ENCODE measurements around the gene AP2S1.

Gene AP2S1

DNA sequence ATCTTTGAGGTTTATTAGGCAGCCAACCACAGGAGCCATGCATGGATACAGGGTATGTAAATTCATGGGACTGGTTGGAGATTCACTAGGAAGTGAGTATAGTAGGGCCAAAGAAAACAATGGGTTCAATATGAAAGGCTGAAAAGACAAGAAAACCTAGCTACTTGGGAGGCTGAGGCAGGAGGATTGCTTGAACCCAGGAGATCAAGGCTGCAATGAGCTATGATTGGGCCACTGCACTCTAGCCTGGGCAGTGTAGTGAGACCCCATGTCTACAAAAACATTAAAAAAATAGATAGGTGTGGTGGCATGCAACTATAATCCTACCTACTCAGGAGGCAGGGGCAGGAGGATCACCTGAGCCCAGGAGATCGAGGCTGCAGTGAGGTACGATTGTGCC, 51.9 kb downstream of the AP2S1 start:
- no peak overlapping the region for H3K4me3 ChIP-seq (replicated peaks; ENCODE audit: insufficient read depth, low read length)
- no peak overlapping the region for H3K27ac ChIP-seq (replicated peaks)
- TF ChIP-seq GABPA (IDR thresholded peaks at IDR 0.05; ENCODE audit: low read depth) (no peak), POLR2AphosphoS5 (IDR thresholded peaks at IDR 0.05; ENCODE audit: low read depth) (no peak), SPI1 (IDR thresholded peaks at IDR 0.05; ENCODE audit: borderline replicate concordance, low read depth) (no peak)
- TF ChIP-seq, protein P1, sequence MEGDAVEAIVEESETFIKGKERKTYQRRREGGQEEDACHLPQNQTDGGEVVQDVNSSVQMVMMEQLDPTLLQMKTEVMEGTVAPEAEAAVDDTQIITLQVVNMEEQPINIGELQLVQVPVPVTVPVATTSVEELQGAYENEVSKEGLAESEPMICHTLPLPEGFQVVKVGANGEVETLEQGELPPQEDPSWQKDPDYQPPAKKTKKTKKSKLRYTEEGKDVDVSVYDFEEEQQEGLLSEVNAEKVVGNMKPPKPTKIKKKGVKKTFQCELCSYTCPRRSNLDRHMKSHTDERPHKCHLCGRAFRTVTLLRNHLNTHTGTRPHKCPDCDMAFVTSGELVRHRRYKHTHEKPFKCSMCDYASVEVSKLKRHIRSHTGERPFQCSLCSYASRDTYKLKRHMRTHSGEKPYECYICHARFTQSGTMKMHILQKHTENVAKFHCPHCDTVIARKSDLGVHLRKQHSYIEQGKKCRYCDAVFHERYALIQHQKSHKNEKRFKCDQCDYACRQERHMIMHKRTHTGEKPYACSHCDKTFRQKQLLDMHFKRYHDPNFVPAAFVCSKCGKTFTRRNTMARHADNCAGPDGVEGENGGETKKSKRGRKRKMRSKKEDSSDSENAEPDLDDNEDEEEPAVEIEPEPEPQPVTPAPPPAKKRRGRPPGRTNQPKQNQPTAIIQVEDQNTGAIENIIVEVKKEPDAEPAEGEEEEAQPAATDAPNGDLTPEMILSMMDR (IDR thresholded peaks at IDR 0.05; ENCODE audit: insufficient read depth, low read length): no peak
- TF ChIP-seq, protein P2, sequence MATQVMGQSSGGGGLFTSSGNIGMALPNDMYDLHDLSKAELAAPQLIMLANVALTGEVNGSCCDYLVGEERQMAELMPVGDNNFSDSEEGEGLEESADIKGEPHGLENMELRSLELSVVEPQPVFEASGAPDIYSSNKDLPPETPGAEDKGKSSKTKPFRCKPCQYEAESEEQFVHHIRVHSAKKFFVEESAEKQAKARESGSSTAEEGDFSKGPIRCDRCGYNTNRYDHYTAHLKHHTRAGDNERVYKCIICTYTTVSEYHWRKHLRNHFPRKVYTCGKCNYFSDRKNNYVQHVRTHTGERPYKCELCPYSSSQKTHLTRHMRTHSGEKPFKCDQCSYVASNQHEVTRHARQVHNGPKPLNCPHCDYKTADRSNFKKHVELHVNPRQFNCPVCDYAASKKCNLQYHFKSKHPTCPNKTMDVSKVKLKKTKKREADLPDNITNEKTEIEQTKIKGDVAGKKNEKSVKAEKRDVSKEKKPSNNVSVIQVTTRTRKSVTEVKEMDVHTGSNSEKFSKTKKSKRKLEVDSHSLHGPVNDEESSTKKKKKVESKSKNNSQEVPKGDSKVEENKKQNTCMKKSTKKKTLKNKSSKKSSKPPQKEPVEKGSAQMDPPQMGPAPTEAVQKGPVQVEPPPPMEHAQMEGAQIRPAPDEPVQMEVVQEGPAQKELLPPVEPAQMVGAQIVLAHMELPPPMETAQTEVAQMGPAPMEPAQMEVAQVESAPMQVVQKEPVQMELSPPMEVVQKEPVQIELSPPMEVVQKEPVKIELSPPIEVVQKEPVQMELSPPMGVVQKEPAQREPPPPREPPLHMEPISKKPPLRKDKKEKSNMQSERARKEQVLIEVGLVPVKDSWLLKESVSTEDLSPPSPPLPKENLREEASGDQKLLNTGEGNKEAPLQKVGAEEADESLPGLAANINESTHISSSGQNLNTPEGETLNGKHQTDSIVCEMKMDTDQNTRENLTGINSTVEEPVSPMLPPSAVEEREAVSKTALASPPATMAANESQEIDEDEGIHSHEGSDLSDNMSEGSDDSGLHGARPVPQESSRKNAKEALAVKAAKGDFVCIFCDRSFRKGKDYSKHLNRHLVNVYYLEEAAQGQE (IDR thresholded peaks at IDR 0.05; ENCODE audit: insufficient replicate concordance, low read depth): no peak
- no peak for DNase-seq (ENCODE audit: low read depth in 1 of 2, low spot score in 1 of 2)
- no peaks in the 10 kb centered on the region for H3K27me3 ChIP-seq (ENCODE audit: insufficient read depth, poor library complexity, severe bottlenecking)

DNA sequence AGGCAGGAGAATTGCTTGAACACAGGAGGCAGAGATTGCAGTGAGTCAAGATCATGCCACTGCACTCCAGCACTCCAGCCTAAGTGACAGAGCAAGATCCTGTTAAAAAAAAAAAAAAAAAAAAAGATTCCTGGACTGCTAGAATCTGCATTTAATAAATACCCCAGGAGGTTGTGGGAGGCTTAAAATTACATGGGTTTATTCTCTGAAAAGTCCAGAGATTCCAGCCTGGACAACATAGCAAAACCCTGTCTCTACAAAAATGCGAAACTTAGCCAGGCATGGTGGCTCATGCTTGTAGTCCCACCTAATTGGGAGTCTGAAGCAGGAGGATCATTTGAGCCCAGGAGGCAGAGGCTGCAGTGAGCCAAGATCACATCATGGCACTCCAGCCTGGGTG, 52.8 kb downstream of the AP2S1 start:
- no peak overlapping the region for H3K4me3 ChIP-seq (replicated peaks; ENCODE audit: insufficient read depth, low read length)
- DNase-seq (ENCODE audit: low read depth in 1 of 2, low spot score in 1 of 2): no peak
- no peak overlapping the region for H3K27ac ChIP-seq (replicated peaks)
- H3K27me3 ChIP-seq (ENCODE audit: insufficient read depth, poor library complexity, severe bottlenecking): no peaks in the 10 kb centered on the region
- TF ChIP-seq, protein P2 (IDR thresholded peaks at IDR 0.05; ENCODE audit: insufficient replicate concordance, low read depth): no peak
- TF ChIP-seq, protein P1 (IDR thresholded peaks at IDR 0.05; ENCODE audit: insufficient read depth, low read length): no peak
- no peak for TF ChIP-seq SPI1 (IDR thresholded peaks at IDR 0.05; ENCODE audit: borderline replicate concordance, low read depth)
- no peak for TF ChIP-seq POLR2AphosphoS5 (IDR thresholded peaks at IDR 0.05; ENCODE audit: low read depth)
- no peak for TF ChIP-seq GABPA (IDR thresholded peaks at IDR 0.05; ENCODE audit: low read depth)

DNA sequence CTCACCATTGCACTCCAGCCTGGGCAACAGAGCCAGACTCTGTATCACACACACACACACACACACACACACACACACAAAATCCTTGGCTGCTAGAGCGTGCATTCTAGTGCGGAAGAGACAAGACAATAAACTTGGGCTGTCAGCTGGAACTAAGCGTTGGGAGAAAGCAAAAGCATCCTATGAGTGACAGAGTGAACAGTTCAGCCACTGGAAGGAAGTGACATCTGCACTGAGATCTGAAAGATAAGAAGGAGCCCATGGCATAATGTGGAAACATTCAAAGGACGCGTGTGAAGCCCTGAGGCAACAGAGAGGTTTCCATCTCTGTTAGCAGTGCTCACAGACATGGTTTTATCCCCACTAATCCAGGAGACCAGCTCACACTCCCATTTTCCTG, 58.7 kb downstream of the AP2S1 start:
- Histone ChIP-seq H3K27me3 (ENCODE audit: insufficient read depth, poor library complexity, severe bottlenecking) (no peaks in the 10 kb centered on the region), H3K4me3 (replicated peaks; ENCODE audit: insufficient read depth, low read length) (no peak overlapping the region), H3K27ac (replicated peaks) (0 out of 2 replicates have a peak overlapping the region, but pooled peaks have one; percentile 13)
- DNase-seq (ENCODE audit: low read depth in 1 of 2, low spot score in 1 of 2): peak in 1 of 2 experiments; percentile 65
- TF ChIP-seq POLR2AphosphoS5 (IDR thresholded peaks at IDR 0.05; ENCODE audit: low read depth) (no peak; the same call in 1 of the 2 replicates), SPI1 (IDR thresholded peaks at IDR 0.05; ENCODE audit: borderline replicate concordance, low read depth) (peak; percentile 75; the same call in 1 of the 2 replicates)

DNA sequence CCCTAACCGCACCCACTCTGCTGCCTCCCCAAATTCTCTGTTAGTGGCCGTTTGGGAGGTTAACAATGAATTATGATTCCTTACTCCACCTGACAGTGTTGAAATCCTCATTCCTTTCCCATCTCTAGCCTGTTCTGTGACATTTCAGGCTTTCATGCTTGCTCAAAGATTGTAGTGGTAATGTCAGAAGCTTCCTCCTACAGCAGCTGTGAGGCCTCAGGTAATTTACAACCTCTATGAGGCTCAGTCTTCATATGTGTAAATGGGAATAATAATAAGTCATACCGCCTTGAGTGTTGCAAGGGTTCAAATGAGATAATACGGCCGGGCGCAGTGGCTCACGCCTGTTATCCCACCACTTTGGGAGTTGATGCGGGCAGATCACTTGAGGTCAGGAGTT, 61.3 kb downstream of the AP2S1 start:
- Histone ChIP-seq H3K27me3 (ENCODE audit: insufficient read depth, poor library complexity, severe bottlenecking) (no peaks in the 10 kb centered on the region), H3K27ac (replicated peaks) (no peak overlapping the region), H3K4me3 (replicated peaks; ENCODE audit: insufficient read depth, low read length) (no peak overlapping the region)
- TF ChIP-seq, protein P2 (IDR thresholded peaks at IDR 0.05; ENCODE audit: insufficient replicate concordance, low read depth): no peak
- TF ChIP-seq, protein P1 (IDR thresholded peaks at IDR 0.05; ENCODE audit: insufficient read depth, low read length): no peak
- TF ChIP-seq POLR2AphosphoS5 (IDR thresholded peaks at IDR 0.05; ENCODE audit: low read depth) (no peak), SPI1 (IDR thresholded peaks at IDR 0.05; ENCODE audit: borderline replicate concordance, low read depth) (no peak), GABPA (IDR thresholded peaks at IDR 0.05; ENCODE audit: low read depth) (no peak)
- no peak for DNase-seq (ENCODE audit: low read depth in 1 of 2, low spot score in 1 of 2)

All from HL-60 (cell line).